Measurements from ENCODE around the gene WDR45B. TPM values are rescaled to one million over a fixed set of nuclear protein-coding genes. Genes with fewer than 3 reads are reported as not detected.

Gene WDR45B
- polyA plus RNA-seq, 1 of the 3 experiments (the other 2 are of a cell fraction), result 171 TPM

GRCh38 chr17:82687375-82687861 is 39.2 kb upstream of the WDR45B start:
- no peak overlapping the region for H2AFZ ChIP-seq (ENCODE audit: low read depth)
- H3K9me3 ChIP-seq, result no peaks in the 10 kb centered on the region
- H3K4me1 ChIP-seq (ENCODE audit: control insufficient read depth in 1 of 2, insufficient read depth in 2 of 2, low read depth in 1 of 2, low read length in 1 of 2), result no peaks in the 10 kb centered on the region
- no peaks in the 10 kb centered on the region for H4K20me1 ChIP-seq (ENCODE audit: insufficient read depth)
- no peak overlapping the region for H3K9ac ChIP-seq
- no peak overlapping the region for H3K27ac ChIP-seq (ENCODE audit: low read depth in 2 of 2, low read length in 1 of 2)
- CTCF ChIA-PET, result interaction anchor here (0.9 kb wide), 1 partner anchor 657 kb away, joined by 3 read pairs; no protein-coding TSS in a partner anchor
- H3K9me2 ChIP-seq, result no peaks in the 10 kb centered on the region
- H3F3A ChIP-seq (replicated peaks; ENCODE audit: insufficient read depth), result no peaks in the 10 kb centered on the region
- no peak for DNase-seq
- TF ChIP-seq FOSL2 (IDR thresholded peaks at IDR 0.05; ENCODE audit: borderline replicate concordance, low read depth), result no peak
- no peak overlapping the region for H3K4me3 ChIP-seq (ENCODE audit: low read depth in 2 of 2, low read length in 1 of 2)
- H3K36me3 ChIP-seq (replicated peaks in 1 of 2; ENCODE audit: control insufficient read depth in 1 of 2, insufficient read depth in 2 of 2, low read length in 1 of 2), result no peaks in the 10 kb centered on the region
- 79% methylated on average over 10 of the region's 10 CpGs for WGBS (ENCODE audit: low lambda C conversion rate)
- H3K79me2 ChIP-seq (ENCODE audit: insufficient read depth), result no peaks in the 10 kb centered on the region
- POLR2A ChIA-PET, result interaction anchor here (0.7 kb wide), 1 partner anchor 11 kb away, joined by 3 read pairs; the partner anchor contains the start of gene RAB40B
- H3K4me2 ChIP-seq, result no peak overlapping the region
- H3K27me3 ChIP-seq (ENCODE audit: insufficient read depth), result no peaks in the 10 kb centered on the region

GRCh38 chr17:82686366-82687324 is 38.4 kb upstream of the WDR45B start:
- POLR2A ChIA-PET, result no interaction called here
- Histone ChIP-seq H3K9me3 (0 out of 2 replicates have a peak, but pooled peaks cover 6% of the 10 kb centered on the region), H3K27me3 (ENCODE audit: insufficient read depth) (no peaks in the 10 kb centered on the region), H3K4me1 (ENCODE audit: control insufficient read depth in 1 of 2, insufficient read depth in 2 of 2, low read depth in 1 of 2, low read length in 1 of 2) (no peaks in the 10 kb centered on the region), H3K79me2 (ENCODE audit: insufficient read depth) (no peaks in the 10 kb centered on the region), H3K36me3 (replicated peaks in 1 of 2; ENCODE audit: control insufficient read depth in 1 of 2, insufficient read depth in 2 of 2, low read length in 1 of 2) (no peaks in the 10 kb centered on the region), H3K4me3 (ENCODE audit: low read depth in 2 of 2, low read length in 1 of 2) (no peak overlapping the region), H3F3A (replicated peaks; ENCODE audit: insufficient read depth) (no peaks in the 10 kb centered on the region), H4K20me1 (ENCODE audit: insufficient read depth) (no peaks in the 10 kb centered on the region), H3K4me2 (no peak overlapping the region), H3K9me2 (no peaks in the 10 kb centered on the region), H3K9ac (no peak overlapping the region), H2AFZ (ENCODE audit: low read depth) (no peak overlapping the region), H3K27ac (ENCODE audit: low read depth in 2 of 2, low read length in 1 of 2) (no peak overlapping the region)
- CTCF ChIA-PET, result interaction anchor here (0.9 kb wide), 1 partner anchor 657 kb away, joined by 3 read pairs; no protein-coding TSS in a partner anchor
- TF ChIP-seq SMC3 (IDR thresholded peaks at IDR 0.05; ENCODE audit: low read depth, low read length) (no peak), CHD2 (IDR thresholded peaks at IDR 0.05; ENCODE audit: low read length, partially characterized antibody) (no peak), FOSL2 (IDR thresholded peaks at IDR 0.05; ENCODE audit: borderline replicate concordance, low read depth) (no peak), TAF1 (IDR thresholded peaks at IDR 0.05; ENCODE audit: borderline replicate concordance, low read depth, low read length) (no peak), EP300 (IDR thresholded peaks at IDR 0.05; ENCODE audit: borderline replicate concordance in 1 of 2, low read depth in 1 of 2, low read length in 1 of 2) (no peak), SIN3A (IDR thresholded peaks at IDR 0.05; ENCODE audit: borderline replicate concordance, low read depth, low read length) (no peak), IRF3 (IDR thresholded peaks at IDR 0.05; ENCODE audit: low read depth, low read length) (no peak), RCOR1 (IDR thresholded peaks at IDR 0.05; ENCODE audit: low read length) (no peak), EZH2phosphoT487 (IDR thresholded peaks at IDR 0.05; ENCODE audit: borderline replicate concordance, low read depth) (no peak), REST (IDR thresholded peaks at IDR 0.05; ENCODE audit: low read depth, low read length) (no peak), RAD21 (IDR thresholded peaks at IDR 0.05; ENCODE audit: low read length) (no peak), NFIC (IDR thresholded peaks at IDR 0.05; ENCODE audit: borderline replicate concordance) (no peak)
- DNase-seq, result no peak
- 91% methylated on average over 19 of the region's 19 CpGs for WGBS (ENCODE audit: low lambda C conversion rate)

Measured in SK-N-SH (cell line).